ENCODE results near the gene ISY1.
A peak's percentile ranks its signal among the peaks of the same experiment; 100 is the strongest.
"Not testable (repeated sequence)": the region's sequence is repeated elsewhere in the genome, so short reads cannot be mapped to it uniquely, and the experiment has no call there.

The ISY1 gene

GRCh38 chr3:129197321-129197720, 36.5 kb upstream of the ISY1 start:
- no peaks in the 10 kb centered on the region for H3K27me3 Mint-ChIP-seq (ENCODE audit: low read depth)
- TF ChIP-seq CTCF (IDR thresholded peaks at IDR 0.05; ENCODE audit: unreplicated experiment in 3 of 3): no peak
- H3K4me1 Mint-ChIP-seq: no peaks in the 10 kb centered on the region
- H3K27ac Mint-ChIP-seq: no peak overlapping the region
- no peak overlapping the region for H3K4me3 Mint-ChIP-seq
- no peaks in the 10 kb centered on the region for H3K9me3 Mint-ChIP-seq
- H3K36me3 Mint-ChIP-seq (ENCODE audit: low read depth): no peaks in the 10 kb centered on the region

GRCh38 chr3:129196601-129197000, 35.7 kb upstream of the ISY1 start:
- Mint-ChIP-seq H3K4me3 (no peak overlapping the region), H3K36me3 (ENCODE audit: low read depth) (no peaks in the 10 kb centered on the region), H3K27ac (no peak overlapping the region), H3K9me3 (no peaks in the 10 kb centered on the region), H3K27me3 (ENCODE audit: low read depth) (no peaks in the 10 kb centered on the region), H3K4me1 (no peaks in the 10 kb centered on the region)
- no peak for TF ChIP-seq CTCF (IDR thresholded peaks at IDR 0.05; ENCODE audit: unreplicated experiment in 3 of 3)

- no peak overlapping the region for H3K27ac Mint-ChIP-seq
- TF ChIP-seq CTCF (IDR thresholded peaks at IDR 0.05; ENCODE audit: unreplicated experiment in 3 of 3): no peak
- no peaks in the 10 kb centered on the region for H3K36me3 Mint-ChIP-seq (ENCODE audit: low read depth)
These were observed 34.9 kb upstream of the ISY1 start for GRCh38 chr3:129195731-129196256.

GRCh38 chr3:129189793-129190192, 28.9 kb upstream of the ISY1 start:
- not testable (repeated sequence) for H3K4me3 Mint-ChIP-seq; H3K4me1 Mint-ChIP-seq; H3K9me3 Mint-ChIP-seq; H3K27ac Mint-ChIP-seq; H3K27me3 Mint-ChIP-seq (ENCODE audit: low read depth); H3K36me3 Mint-ChIP-seq (ENCODE audit: low read depth)

More at GRCh38 chr3:129195731-129196256, 34.9 kb upstream of the ISY1 start:
- no peaks in the 10 kb centered on the region for H3K4me1 Mint-ChIP-seq
- H3K9me3 Mint-ChIP-seq: no peaks in the 10 kb centered on the region
- H3K4me3 Mint-ChIP-seq: no peak overlapping the region
- no peaks in the 10 kb centered on the region for H3K27me3 Mint-ChIP-seq (ENCODE audit: low read depth)

- Mint-ChIP-seq H3K4me3 (peak overlapping the region in 1 of 3 experiments; percentile 55), H3K36me3 (ENCODE audit: low read depth) (no peaks in the 10 kb centered on the region), H3K9me3 (no peaks in the 10 kb centered on the region), H3K27me3 (ENCODE audit: low read depth) (no peaks in the 10 kb centered on the region), H3K4me1 (peaks cover 5% of the 10 kb centered on the region), H3K27ac (peak overlapping the region in 2 of 3 experiments; percentile 30 to 47)
- TF ChIP-seq CTCF (IDR thresholded peaks at IDR 0.05; ENCODE audit: unreplicated experiment in 3 of 3): no peak
These were observed 27.0 kb upstream of the ISY1 start for GRCh38 chr3:129187857-129188256.

GRCh38 chr3:129185783-129186182, 24.9 kb upstream of the ISY1 start:
- Mint-ChIP-seq H3K27ac (peak overlapping the region in 2 of 3 experiments; percentile 24 to 57), H3K4me3 (peak overlapping the region; percentile 60 to 74 (median 73)), H3K4me1 (peaks cover 21% of the 10 kb centered on the region), H3K36me3 (ENCODE audit: low read depth) (peaks cover 4% of the 10 kb centered on the region), H3K9me3 (no peaks in the 10 kb centered on the region), H3K27me3 (ENCODE audit: low read depth) (no peaks in the 10 kb centered on the region)
- no peak for TF ChIP-seq CTCF (IDR thresholded peaks at IDR 0.05; ENCODE audit: unreplicated experiment in 3 of 3)

GRCh38 chr3:129184784-129185542, 24.1 kb upstream of the ISY1 start:
- H3K27me3 Mint-ChIP-seq (ENCODE audit: low read depth); H3K36me3 Mint-ChIP-seq (ENCODE audit: low read depth); H3K9me3 Mint-ChIP-seq: not testable (repeated sequence)
- Mint-ChIP-seq H3K4me1 (peaks cover 28% of the 10 kb centered on the region), H3K27ac (peak overlapping the region; percentile 97 to 99 (median 99)), H3K4me3 (peak overlapping the region; percentile 94 to 99 (median 96))
